Stimulated activated CD8-positive, alpha-beta memory T cell treated with anti-CD3 and anti-CD28 coated beads, Interleukin-15, amount 100 ng/mL, for 4 hours (primary cell): ENCODE results near the gene MCM3.

Experiments used
- DNase-seq, 2 donors: peaks; one replicate each; pipeline ENCODE4 v3.0.0-alpha.2; 2020; ENCODE audit warnings: low read depth in 2 of 2

MCM3 gene

GRCh38 chr6:52303178-52303577 is 18.6 kb upstream of the MCM3 start:
- no peak for DNase-seq

- DNase-seq, result no peak
These were observed 16.8 kb upstream of the MCM3 start for GRCh38 chr6:52301326-52301725.

- no peak for DNase-seq
These were observed 16.0 kb upstream of the MCM3 start for GRCh38 chr6:52300489-52300931.

- DNase-seq, result no peak
These were observed 15.1 kb upstream of the MCM3 start for GRCh38 chr6:52299653-52300052.

GRCh38 chr6:52297433-52297832 is 12.9 kb upstream of the MCM3 start:
- DNase-seq, result no peak

GRCh38 chr6:52293067-52293466 is 8.5 kb upstream of the MCM3 start:
- no peak for DNase-seq

- DNase-seq, result no peak
These were observed 4.3 kb upstream of the MCM3 start for GRCh38 chr6:52288841-52289240.

GRCh38 chr6:52288216-52288615 is 3.7 kb upstream of the MCM3 start:
- no peak for DNase-seq

GRCh38 chr6:52286798-52287432 is 2.4 kb upstream of the MCM3 start:
- no peak for DNase-seq

GRCh38 chr6:52285177-52286068 is 881 bp upstream of the MCM3 start:
- DNase-seq, result no peak

GRCh38 chr6:52284131-52284459 is 447 bp downstream of the MCM3 start:
- DNase-seq, result no peak

GRCh38 chr6:52283111-52283510 is 1.4 kb downstream of the MCM3 start:
- no peak for DNase-seq

GRCh38 chr6:52276130-52276529 is 8.4 kb downstream of the MCM3 start:
- no peak for DNase-seq

- DNase-seq, result no peak
These were observed 12.6 kb downstream of the MCM3 start for GRCh38 chr6:52271852-52272460.

GRCh38 chr6:52263709-52264540 is 20.6 kb downstream of the MCM3 start:
- peak; percentile 22 to 42 for DNase-seq

GRCh38 chr6:52262620-52263344 is 21.8 kb downstream of the MCM3 start:
- DNase-seq, result no peak

- DNase-seq, result no peak
These were observed 23.3 kb downstream of the MCM3 start for GRCh38 chr6:52261229-52261628.

- no peak for DNase-seq
These were observed 23.9 kb downstream of the MCM3 start for GRCh38 chr6:52260634-52261033.

- DNase-seq, result no peak
These were observed 29.1 kb downstream of the MCM3 start for GRCh38 chr6:52255434-52255833.

- no peak for DNase-seq
These were observed 29.7 kb downstream of the MCM3 start for GRCh38 chr6:52254731-52255378.

- DNase-seq, result no peak
These were observed 31.0 kb downstream of the MCM3 start for GRCh38 chr6:52253494-52253893.
